Dermis blood vessel endothelial cell (primary cell): ENCODE measurements around the gene DOCK7. TPM values are rescaled to one million over a fixed set of nuclear protein-coding genes. Genes with fewer than 3 reads are reported as not detected.

ENCODE experiments used
- total RNA-seq: library from RNA; depleted of rRNA; stranded (reverse); fragments of >200 nt; gene quantifications from 2 replicates; pipeline ENCODE4 v1.2.3, GENCODE V29; 2014

DOCK7 gene
- total RNA-seq, 1 donor from 2014 or later = 17.4 TPM

Other genes starting within 250 kb of the DOCK7 start
- not detected in 2 replicates for gene ANGPTL3, start 90.9 kb downstream of the DOCK7 start, total RNA-seq
- 9.5 and 10.2 TPM in 2 replicates for gene ATG4C, start 95.7 kb upstream of the DOCK7 start, total RNA-seq